ENCODE measurements around the gene LIN7A.
A peak's percentile ranks its signal among the peaks of the same experiment; 100 is the strongest.

LIN7A gene, protein sequence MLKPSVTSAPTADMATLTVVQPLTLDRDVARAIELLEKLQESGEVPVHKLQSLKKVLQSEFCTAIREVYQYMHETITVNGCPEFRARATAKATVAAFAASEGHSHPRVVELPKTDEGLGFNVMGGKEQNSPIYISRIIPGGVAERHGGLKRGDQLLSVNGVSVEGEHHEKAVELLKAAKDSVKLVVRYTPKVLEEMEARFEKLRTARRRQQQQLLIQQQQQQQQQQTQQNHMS
- total RNA-seq, result 0 to 0.47 reads per million in 2 donors

DNA sequence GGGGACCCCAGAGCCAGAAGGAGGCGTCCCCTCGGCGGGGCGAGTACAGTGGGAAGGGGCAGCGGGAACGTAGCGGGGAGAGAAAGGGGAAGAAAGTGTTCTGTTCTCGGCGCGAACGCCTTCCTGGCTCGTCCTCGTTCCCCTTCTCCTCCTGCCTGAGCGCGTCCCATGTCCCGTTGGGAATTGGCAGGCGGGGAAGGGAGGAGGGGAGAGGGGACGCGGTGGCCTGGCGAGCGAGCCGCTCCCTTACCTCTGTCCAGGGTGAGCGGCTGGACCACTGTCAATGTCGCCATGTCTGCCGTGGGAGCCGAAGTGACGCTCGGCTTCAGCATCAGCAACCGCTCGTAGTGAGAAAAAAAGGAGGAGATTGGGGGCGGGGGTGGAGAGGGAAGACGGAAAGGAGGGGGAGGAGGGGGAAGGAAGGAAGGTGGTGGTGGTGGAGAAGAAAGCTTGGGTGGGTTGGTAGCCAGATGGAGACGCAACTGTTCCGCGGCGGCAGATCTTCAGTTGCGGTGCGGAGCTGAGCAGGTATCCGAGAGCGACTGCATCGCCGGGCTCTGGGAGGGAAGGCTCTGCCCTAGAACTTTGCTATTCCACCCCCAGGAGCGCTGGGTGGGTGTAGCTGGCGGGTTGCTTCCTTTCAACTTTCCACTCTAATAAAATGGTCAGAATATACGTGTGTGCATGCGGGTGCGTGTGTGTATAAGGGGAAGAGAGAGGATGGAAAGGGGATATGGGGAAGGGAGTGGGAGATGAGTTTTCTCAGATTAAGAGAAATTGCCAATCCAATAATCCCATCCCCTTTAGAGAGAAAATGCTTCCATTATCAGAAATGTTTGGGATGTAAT is at the start of gene LIN7A:
TSS of gene LIN7A (minus strand) at position 544 of the 848 bp plus-strand sequence. CDS start at position 332, 212 bp downstream.
- DNase-seq, result no peak

- no peak for DNase-seq
Observed at GRCh38 chr12:80986224-80986623, 48.5 kb upstream of the LIN7A start.

DNA sequence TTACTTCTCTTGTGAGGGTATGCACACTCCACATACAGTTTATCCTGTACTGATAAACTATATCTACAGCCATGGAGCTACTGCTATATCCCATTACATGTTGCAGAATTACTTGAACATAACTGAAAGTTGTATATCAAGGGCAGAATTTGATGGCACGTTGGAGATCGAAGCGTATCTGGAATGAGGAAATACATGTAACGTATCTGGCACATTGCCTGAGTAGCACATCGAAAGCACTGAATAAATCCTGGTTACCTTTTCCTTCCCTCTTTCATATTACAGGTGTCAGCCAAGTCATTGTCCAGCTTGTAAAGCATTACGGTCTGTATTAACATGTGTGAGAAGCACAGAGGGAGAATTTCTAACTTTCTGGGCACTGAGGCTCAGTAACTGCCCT is 42.1 kb upstream of the LIN7A start:
- DNase-seq, result no peak

- DNase-seq, result no peak
Observed at GRCh38 chr12:80979251-80979650, 41.5 kb upstream of the LIN7A start.

DNA sequence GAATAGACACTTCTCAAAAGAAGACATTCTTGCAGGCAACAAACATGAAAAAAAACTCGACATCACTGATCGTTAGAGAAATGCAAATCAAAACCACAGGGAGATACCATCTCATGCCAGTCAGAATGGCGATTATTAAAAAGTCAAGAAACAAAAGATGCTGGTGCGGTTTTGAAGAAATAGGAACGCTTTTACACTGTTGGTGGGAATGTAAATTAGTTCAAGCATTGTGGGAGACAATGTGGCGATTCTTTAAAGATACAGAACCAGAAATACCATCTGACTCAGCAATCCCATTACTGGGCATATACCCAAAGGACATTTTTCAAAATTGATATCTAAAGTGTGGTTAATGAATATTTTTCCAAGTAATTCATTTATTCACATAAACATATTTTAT is 39.6 kb upstream of the LIN7A start:
- no peak for DNase-seq

- DNase-seq, result no peak
Observed at GRCh38 chr12:80968326-80968725, 30.6 kb upstream of the LIN7A start.

DNA sequence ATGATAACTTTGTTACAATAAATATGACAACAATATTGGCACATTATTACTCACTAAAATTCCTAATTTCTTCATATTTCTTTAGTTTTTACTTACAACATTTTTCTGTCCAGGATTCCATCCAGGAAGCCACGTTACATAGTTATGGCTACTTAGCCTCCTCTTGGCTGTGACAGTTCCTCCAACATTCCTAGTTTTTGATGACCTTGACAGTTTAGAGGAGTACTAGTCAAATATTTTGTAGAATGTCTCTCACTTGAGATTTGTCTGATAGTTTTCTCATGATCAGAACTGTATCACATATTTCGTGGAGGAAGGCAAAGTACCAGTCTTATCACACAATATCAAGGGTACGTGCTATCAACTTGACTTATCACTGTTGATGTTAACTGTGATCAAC is 29.8 kb upstream of the LIN7A start:
- no peak for DNase-seq

DNA sequence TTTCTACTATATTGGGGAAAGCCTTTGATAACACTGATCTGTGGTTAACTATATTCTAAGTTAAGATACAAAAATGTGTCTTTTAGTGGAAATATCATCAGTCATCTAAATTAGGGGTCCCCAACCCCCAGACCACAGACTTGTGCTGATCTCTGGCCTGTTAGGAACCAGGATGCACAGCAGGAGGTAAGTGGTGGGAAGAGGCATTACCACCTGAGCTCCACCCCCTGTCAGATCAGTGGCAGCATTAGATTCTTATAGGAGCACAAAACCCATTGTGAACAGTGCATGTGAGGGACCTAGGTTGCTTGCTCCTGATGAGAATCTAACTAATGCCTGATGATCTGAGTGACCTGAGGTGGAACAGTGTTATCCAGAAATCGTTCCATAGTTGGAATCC is 28.3 kb upstream of the LIN7A start:
- DNase-seq, result no peak

GRCh38 chr12:80958162-80958561 is 20.4 kb upstream of the LIN7A start:
- DNase-seq, result no peak

DNA sequence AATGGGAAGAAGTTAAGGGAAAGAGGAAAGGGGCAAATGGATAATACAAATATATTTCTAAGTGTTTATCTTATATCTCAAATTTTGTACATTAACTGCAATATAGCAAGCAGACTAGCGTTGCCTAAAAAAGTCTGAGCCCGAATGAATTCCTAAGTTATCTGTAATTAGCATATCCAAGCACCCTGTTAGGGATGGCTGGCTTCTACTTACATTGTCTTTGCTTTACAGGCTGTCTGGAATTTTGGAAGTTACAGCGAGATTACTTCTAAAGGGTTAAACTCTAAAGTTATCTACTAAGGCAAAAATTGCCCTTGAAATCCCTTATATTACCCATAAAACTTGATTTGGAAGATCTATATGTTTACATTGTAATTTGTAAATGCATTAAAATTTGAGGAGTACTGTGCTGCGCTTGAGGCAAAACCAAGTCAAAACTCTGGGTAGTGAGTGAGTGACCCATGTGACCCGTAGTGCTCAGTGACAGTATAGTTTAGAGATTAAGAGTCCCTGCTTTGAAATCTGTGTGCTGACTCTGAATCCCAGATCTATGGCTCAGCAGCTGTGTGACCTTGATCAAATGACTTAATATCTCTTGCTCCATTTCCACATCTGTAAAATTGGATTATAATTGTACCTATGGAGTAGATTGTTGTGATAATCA is 17.3 kb upstream of the LIN7A start:
- no peak for DNase-seq

DNA sequence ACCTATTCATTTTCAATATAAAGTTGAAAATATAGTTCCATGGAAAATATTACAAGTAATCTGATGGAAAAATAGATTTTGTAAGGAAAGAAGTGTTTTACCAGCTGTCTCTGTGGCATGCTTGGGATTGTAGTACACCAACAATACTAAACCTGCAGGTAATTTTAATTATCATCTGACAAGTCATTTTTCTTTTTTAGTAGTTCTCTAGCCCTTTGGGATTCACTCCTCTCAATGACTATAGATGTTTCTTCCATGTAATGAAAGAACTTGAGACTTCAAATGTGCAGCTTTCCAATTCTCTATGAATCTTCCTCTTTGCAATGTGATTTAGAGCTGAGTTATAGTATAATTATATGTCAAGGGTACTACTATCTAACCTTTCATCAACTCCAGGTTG is 14.7 kb upstream of the LIN7A start:
- no peak for DNase-seq

DNA sequence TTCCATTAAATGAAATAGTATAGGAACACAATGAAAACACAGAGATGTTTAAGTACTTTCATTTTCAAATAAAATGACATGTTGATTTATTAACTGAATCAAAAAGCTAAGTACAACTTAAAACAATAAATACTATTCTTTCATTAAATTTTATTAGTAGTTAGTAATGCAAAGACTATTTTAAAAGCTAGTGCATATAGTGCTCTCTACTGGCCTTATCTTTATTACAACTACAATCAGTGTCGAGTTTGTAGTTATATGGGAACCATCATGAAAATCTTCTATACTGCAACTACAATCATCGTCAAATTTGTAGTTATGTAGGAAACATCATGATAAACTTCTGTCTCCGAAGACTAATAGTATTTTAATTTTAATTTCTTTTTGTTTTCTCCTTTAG is 8.9 kb upstream of the LIN7A start:
- DNase-seq, result no peak

- no peak for DNase-seq
Observed at GRCh38 chr12:80943338-80943737, 5.6 kb upstream of the LIN7A start.

DNA sequence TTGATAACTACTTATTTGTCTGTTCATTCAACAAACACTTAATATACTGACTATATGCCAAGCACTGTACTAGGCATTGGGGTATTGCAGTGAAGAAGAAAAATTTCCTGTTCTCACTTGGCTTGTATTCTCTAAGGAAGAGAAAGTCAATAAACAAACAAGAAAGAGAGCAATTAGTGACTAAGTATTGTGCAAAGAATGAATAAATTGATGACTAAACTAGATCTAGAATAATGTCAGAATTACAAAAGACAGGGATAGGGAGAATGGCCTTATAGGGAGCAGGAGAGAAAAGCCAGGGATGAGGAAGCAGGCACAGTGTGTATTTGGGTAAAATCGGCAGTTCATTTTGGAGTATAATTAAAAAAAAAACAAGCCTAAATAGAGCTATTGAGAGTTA is 4.2 kb upstream of the LIN7A start:
- DNase-seq, result no peak

GRCh38 chr12:80939231-80939950 is 1.7 kb upstream of the LIN7A start:
- no peak for DNase-seq

DNA sequence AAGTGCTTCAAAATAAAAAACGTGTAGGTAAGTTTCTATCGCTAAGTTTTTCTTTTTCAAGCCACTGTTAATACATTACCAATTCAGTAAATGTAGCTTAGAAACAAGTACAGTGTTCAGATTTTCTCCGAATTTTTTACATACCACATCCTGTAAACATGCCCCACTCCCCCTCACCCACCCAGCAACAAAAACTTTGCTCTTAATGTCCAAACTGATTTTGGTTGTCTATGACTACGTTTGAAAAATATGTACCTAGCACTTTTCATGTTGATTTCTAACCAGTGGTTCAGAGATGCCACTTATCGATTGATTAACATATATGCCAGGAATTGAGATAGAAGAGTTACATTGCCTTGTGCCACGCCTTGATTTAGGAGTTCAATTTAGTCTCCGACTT is 663 bp upstream of the LIN7A start:
- no peak for DNase-seq

GRCh38 chr12:80936642-80937390 is 918 bp downstream of the LIN7A start:
- DNase-seq, result peak in 1 of 5 experiments; percentile 8

DNA sequence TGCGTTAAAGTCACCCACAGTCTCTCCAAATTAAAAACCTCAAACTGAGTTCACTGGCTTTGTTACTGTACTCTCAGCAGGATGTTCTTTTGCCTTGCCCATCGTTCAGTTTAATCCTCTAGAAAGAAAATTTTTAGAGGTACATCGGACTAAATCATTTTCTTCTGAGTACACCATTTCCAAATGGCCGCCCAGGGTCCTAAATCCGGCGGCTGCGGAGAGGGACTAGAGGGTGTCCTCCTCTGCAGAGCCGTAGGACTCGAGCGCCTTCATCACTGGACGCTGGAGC is 1.4 kb downstream of the LIN7A start:
- no peak for DNase-seq

GRCh38 chr12:80935111-80935510 is 2.6 kb downstream of the LIN7A start:
- DNase-seq, result no peak

GRCh38 chr12:80925983-80926382 is 11.8 kb downstream of the LIN7A start:
- DNase-seq, result no peak

DNA sequence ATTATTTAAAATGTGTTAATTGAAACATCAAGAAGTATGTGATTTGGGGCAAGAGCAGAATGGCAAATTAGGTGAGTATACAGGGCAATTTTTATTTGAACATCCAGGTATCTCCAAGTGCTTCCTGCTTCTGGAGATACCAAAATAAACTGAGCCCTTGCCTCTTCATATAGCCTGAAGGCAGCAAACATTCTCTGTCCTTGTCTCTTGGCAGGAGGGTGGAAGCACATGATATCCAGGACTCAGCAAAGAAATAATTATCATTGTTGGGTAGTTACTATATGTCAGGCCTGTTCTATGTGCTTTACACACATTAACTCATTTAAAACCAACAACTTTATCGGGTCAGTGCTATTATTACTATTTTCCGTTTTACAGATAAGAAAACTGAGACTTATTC is 12.5 kb downstream of the LIN7A start:
- DNase-seq, result no peak

DNA sequence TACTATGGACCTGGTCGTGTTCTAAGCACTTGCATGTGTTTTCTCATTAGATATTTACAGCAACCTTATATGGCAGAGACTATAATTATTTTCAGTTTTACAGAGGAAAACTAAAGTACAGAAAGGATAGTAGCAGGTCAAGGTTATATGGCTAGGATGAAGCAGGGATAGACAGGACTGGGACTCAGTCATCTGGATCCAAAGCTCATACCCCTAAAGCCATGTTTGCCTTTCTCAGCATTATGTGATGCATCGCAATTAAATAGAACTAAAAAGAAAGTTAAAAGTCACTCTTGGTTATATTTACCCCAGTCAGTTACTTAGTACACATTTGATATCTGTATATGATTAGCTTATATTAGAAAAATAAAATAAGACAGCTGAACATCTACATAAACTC is 13.3 kb downstream of the LIN7A start:
- no peak for DNase-seq

DNA sequence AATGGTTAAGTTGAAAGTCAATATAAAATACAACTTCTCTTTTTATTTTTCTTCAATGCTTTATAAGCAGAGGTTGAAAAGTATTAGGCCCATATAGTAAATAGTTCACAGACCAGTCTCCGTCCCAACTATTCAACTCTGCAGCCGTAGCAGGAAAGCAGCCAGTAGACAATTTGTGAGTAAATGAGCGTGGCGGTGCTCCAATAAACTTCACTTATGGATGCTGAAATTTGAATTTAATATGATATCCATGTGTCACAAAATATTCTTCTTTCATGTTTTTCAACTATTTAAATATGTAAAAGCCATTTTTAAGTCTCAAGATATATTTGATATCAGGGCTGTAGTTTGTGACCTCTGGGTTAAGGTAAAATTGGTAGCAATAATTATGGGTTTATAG is 17.7 kb downstream of the LIN7A start:
- no peak for DNase-seq
